Endothelial cell (in vitro differentiated cells): ENCODE results near the gene IL17REL. TPM values are rescaled to one million over a fixed set of nuclear protein-coding genes. Genes with fewer than 3 reads are reported as not detected.
A peak's percentile ranks its signal among the peaks of the same experiment; 100 is the strongest.

Experiments
- DNase-seq: peaks from one replicate; pipeline ENCODE4 v3.0.0; 2021; ENCODE audit warnings: low spot score
- H3K27ac Mint-ChIP-seq: one replicate; pipeline ENCODE4 v1.8.0; 2021; ENCODE audit warnings: mixed read lengths, inconsistent platforms; ENCODE audit not compliant: unreplicated experiment
- H3K27me3 Mint-ChIP-seq: one replicate; pipeline ENCODE4 v1.8.0; 2021; ENCODE audit warnings: mild to moderate bottlenecking, moderate library complexity, mixed read lengths, inconsistent platforms; ENCODE audit not compliant: unreplicated experiment
- H3K36me3 Mint-ChIP-seq: one replicate; pipeline ENCODE4 v1.8.0; 2021; ENCODE audit warnings: mild to moderate bottlenecking, low read depth, mixed read lengths, inconsistent platforms; ENCODE audit not compliant: unreplicated experiment
- H3K4me1 Mint-ChIP-seq: one replicate; pipeline ENCODE4 v1.8.0; 2021; ENCODE audit warnings: mild to moderate bottlenecking, mixed read lengths, inconsistent platforms; ENCODE audit not compliant: unreplicated experiment
- H3K4me3 Mint-ChIP-seq: one replicate; pipeline ENCODE4 v1.8.0; 2021; ENCODE audit warnings: mild to moderate bottlenecking, mixed read lengths, inconsistent platforms; ENCODE audit not compliant: unreplicated experiment
- H3K9me3 Mint-ChIP-seq: one replicate; pipeline ENCODE4 v1.8.0; 2021; ENCODE audit warnings: mixed read lengths, inconsistent platforms; ENCODE audit not compliant: unreplicated experiment
- total RNA-seq: library from RNA; stranded (reverse); fragmentation: NEBNext Ultra II Directional; extraction: Animal tissue kit (Norgen Biotek cat#: 25700); gene quantifications from one replicate; pipeline ENCODE4 v1.2.1, GENCODE V29; 2021; ENCODE audit not compliant: unreplicated experiment
- TF ChIP-seq, protein P1 (sequence below): fragments of 200-600 bp; sonication (generic); IDR thresholded peaks from one replicate; pipeline ENCODE4 v1.5.0; 2021; ENCODE audit warnings: antibody characterized with exemption; ENCODE audit not compliant: unreplicated experiment

Gene IL17REL
- total RNA-seq, 1 donor from 2014 or later: 0.15 TPM

DNA sequence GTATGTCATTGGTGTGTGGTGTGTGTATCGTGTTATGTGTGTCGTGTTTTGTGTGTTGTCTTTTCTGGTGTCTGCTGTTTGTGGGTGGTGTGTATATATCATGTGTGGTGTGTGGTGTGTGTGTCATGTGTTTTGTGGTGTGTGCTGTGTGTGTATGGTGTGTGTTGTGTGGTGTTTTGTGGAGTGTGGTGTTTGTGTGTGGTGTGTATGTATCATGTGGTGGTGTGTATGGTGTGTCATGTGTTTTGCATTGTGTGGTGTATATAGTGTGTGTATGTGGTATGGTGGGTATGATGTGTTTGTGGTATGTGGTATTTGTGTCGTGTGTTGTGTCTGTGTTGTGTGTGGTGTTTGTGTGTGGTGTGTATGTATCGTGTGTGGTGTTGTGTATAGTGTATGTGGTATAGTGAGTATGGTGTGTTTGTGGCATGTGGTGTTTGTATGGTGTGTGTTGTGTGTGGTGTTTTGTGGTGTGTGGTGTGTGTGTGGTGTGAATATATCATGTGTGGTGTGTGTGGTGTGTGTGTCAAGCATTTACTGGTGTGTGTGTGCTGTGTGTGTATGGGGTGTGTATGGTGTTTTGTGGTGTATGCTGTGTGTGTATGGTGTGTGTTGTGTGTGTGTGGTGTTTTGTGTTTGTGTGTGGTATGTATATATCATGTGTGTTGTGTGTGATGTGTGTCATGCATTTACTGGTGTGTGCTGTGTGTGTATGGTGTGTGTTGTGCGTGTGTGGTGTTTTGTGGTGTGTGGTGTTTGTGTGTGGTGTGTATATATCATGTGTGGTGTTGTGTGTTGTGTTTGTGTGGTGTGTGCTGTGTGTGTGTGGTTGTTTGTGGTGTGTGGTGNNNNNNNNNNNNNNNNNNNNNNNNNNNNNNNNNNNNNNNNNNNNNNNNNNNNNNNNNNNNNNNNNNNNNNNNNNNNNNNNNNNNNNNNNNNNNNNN is 39.3 kb downstream of the IL17REL start:
- peaks cover 16% of the 10 kb centered on the region for H3K4me1 Mint-ChIP-seq
- H3K36me3 Mint-ChIP-seq: peaks cover 8% of the 10 kb centered on the region
- no peaks in the 10 kb centered on the region for H3K9me3 Mint-ChIP-seq
- peaks cover 23% of the 10 kb centered on the region for H3K27me3 Mint-ChIP-seq
- DNase-seq: no peak
- TF ChIP-seq, protein P1, sequence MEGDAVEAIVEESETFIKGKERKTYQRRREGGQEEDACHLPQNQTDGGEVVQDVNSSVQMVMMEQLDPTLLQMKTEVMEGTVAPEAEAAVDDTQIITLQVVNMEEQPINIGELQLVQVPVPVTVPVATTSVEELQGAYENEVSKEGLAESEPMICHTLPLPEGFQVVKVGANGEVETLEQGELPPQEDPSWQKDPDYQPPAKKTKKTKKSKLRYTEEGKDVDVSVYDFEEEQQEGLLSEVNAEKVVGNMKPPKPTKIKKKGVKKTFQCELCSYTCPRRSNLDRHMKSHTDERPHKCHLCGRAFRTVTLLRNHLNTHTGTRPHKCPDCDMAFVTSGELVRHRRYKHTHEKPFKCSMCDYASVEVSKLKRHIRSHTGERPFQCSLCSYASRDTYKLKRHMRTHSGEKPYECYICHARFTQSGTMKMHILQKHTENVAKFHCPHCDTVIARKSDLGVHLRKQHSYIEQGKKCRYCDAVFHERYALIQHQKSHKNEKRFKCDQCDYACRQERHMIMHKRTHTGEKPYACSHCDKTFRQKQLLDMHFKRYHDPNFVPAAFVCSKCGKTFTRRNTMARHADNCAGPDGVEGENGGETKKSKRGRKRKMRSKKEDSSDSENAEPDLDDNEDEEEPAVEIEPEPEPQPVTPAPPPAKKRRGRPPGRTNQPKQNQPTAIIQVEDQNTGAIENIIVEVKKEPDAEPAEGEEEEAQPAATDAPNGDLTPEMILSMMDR: no peak
- H3K27ac Mint-ChIP-seq: no peak overlapping the region
- no peak overlapping the region for H3K4me3 Mint-ChIP-seq

DNA sequence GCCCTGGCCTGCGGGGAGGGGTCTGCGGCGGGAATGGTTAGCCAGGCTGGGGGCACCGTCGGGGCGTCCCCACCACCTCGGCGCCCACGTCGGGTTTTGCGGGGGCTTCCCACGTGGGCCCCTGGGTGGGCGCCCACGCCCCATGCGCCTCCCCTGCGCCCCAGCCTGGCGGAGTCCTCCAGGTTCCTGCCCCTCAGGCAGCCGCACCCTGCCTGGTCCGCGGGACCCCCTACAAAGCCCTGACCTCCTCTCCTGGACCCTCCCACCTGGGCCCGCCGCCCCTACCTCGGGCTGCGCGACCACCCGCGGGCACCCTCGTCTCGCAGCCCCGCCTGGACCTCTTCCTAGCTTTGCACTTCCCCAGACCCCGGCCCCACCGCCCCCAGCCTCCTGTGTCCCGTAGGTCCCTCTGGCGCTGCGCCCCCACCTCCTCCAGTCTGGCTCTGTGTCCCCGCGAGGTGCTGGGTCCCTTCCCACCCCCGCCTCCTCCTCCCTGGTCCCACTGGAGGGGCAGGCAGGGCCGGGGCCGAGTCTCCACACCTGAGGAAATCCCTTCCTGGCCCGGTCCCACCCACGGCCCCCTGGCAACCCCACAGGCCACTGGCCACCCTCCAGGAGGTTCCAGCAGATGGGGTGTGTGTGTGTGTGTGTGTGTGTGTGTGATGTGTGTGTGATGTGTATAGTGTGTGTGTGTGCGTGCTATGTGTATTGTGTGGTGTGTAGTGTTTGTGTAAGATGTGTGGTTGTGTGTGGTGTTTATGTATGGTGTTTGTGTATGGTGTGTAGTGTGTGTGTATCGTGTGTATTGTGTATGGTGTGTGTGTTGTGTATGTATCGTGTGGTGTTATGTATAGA is 40.2 kb downstream of the IL17REL start:
- Mint-ChIP-seq H3K27ac (no peak overlapping the region), H3K4me1 (peaks cover 16% of the 10 kb centered on the region), H3K27me3 (peaks cover 22% of the 10 kb centered on the region), H3K36me3 (peaks cover 8% of the 10 kb centered on the region), H3K9me3 (no peaks in the 10 kb centered on the region), H3K4me3 (no peak overlapping the region)
- DNase-seq: peak; percentile 11
- TF ChIP-seq, protein P1: no peak

DNA sequence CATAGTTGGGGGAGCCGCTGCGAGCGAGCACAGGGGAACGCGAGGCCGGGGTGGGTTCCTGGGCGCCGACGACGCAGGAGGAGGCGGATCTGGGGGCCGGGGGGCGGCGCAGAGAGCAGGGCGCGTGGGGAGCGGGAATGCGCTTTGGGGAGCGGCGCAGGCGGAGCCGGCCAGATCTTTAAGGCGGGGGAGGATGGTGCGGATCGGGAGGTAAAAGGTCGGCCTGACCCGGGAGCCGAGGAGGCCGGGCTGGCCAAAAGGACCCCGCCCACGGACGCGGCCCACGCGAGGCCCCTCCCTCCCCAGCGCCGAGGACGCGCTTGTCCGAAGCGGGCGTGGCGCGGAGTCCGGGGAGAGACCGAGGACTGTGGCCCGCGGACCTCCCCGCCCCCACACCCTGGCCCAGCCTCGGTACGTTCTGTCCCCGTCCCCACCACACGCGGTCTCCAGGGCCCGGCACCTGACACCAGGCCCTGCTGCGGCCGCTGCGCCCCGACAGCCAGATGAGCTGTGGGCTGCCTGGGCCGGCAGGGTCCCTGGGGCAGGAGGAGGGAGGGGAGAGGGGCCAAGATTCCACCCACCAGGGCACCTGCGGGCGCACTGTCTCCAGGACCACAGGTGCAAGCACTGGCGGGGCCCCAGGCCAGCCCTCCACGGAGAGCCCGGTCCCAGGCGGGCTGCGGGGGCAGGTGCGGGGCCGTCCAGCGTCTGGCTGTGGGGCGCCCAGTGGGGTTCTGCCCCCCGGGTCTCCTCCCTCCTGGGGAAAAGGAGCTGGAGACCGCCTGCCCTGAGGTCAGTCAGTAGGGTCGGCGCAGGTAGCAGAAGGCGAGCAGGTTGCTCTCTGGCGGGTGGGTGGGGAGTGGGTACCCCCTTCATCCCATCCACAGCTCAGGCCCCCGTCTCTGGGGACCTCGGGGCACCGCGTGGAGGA is 41.1 kb downstream of the IL17REL start:
- peak; percentile 23 for DNase-seq
- Mint-ChIP-seq H3K27ac (no peak overlapping the region), H3K4me1 (peaks cover 13% of the 10 kb centered on the region), H3K9me3 (no peaks in the 10 kb centered on the region), H3K27me3 (peaks cover 22% of the 10 kb centered on the region), H3K36me3 (peaks cover 8% of the 10 kb centered on the region), H3K4me3 (no peak overlapping the region)
- TF ChIP-seq, protein P1: no peak

DNA sequence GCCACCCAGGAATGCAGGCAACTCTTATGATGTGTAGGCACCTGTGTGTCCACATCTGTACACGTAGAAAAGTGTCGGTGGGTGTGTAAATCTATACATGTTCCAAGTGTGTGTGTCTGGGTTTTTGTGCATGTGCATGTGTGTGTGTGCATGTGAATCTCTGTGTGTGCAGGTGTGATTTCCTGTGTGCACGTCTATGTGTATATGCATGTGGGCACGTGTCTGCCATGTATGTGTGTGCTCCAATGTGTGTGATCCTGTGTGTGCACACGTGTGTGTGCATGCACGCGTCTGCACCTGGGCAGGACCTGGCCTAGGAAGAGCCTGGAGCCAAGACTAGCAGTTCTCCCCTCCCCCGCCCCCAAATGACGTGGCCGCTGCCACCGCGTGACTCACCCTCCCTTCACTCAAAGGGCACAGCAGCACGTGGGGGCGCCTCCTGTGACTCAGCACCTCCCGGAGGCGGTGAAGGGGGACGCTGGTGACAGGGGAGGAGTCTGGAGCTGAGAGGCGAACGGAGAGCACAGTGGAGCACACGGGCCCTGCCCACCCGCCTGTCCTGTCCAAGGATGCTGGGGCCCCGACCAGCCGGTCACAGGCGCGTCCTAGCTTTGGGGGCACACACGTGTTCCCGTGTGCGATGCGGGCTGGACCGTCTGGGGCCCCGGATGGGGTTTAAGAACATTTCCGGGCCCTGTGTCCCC is 41.9 kb downstream of the IL17REL start:
- Mint-ChIP-seq H3K27me3 (peaks cover 22% of the 10 kb centered on the region), H3K9me3 (no peaks in the 10 kb centered on the region), H3K4me3 (peak overlapping the region; percentile 88), H3K4me1 (peaks cover 9% of the 10 kb centered on the region), H3K36me3 (peaks cover 7% of the 10 kb centered on the region), H3K27ac (peak overlapping the region; percentile 86)
- TF ChIP-seq, protein P1: no peak
- DNase-seq: peak; percentile 53
